ENCODE results near the gene ANGPTL7.

The ANGPTL7 gene

GRCh38 chr1:11245248-11245647 lies 56.1 kb downstream of the ANGPTL7 start:
- no peak for DNase-seq (ENCODE audit: insufficient read length, low spot score)
- TF ChIP-seq POLR2A (IDR thresholded peaks at IDR 0.05; ENCODE audit: low read depth, low read length) = no peak

More at GRCh38 chr1:11245248-11245647, 56.1 kb downstream of the ANGPTL7 start:
- FAIRE-seq = no peak
